HepG2 (cell line): Measurements from ENCODE around the gene CACNA1G. TPM values are rescaled to one million over a fixed set of nuclear protein-coding genes. Genes with fewer than 3 reads are reported as not detected.

Source experiments
- DPF2 ChIP-seq: sonication (generic); formaldehyde crosslinking; IDR thresholded peaks from 2 replicates; pipeline ENCODE4 v1.4.0; 2020; ENCODE audit warnings: mild to moderate bottlenecking, low read depth, missing genetic modification reagents, borderline replicate concordance
- FOSL2 ChIP-seq: sonication (generic); formaldehyde crosslinking; IDR thresholded peaks from 2 replicates; pipeline ENCODE4 v1.4.0; 2020; ENCODE audit warnings: missing genetic modification reagents
- HES4 ChIP-seq: sonication (generic); formaldehyde crosslinking; IDR thresholded peaks from 2 replicates; pipeline ENCODE4 v1.9.0; 2021; ENCODE audit warnings: mild to moderate bottlenecking, missing genetic modification reagents, borderline replicate concordance
- HNRNPL ChIP-seq: fragments of 200-400 bp; formaldehyde crosslinking; IDR thresholded peaks from 2 replicates; pipeline ENCODE4 v1.6.1; 2017; ENCODE audit warnings: mild to moderate bottlenecking, low read depth, low read length
- HOXA5 ChIP-seq: sonication (generic); formaldehyde crosslinking; IDR thresholded peaks from 2 replicates; pipeline ENCODE4 v1.4.0; 2020; ENCODE audit warnings: missing genetic modification reagents
- KDM1A ChIP-seq: IDR thresholded peaks from 2 replicates; pipeline ENCODE4 v1.6.1; 2016; ENCODE audit warnings: missing compliant biosample characterization
- KDM5A ChIP-seq: fragments of 200-600 bp; sonication (generic); IDR thresholded peaks from 2 replicates; pipeline ENCODE4 v1.7.0; 2018; ENCODE audit warnings: antibody characterized with exemption, mild to moderate bottlenecking, low read length, borderline replicate concordance
- KLF16 ChIP-seq, 2 experiments: sonication (generic) in 1 of 2; formaldehyde crosslinking in 1 of 2; IDR thresholded peaks; 2 replicates each; pipeline versions ENCODE4 v1.6.1 to v1.8.0; 2016 to 2023; ENCODE audit warnings: missing genetic modification reagents in 2 of 2, missing compliant biosample characterization in 1 of 2
- LCORL ChIP-seq, 2 experiments: fragments of 450-650 bp in 1 of 2; sonication (generic) in 1 of 2; formaldehyde crosslinking in 1 of 2; IDR thresholded peaks; 2 replicates each; pipeline versions ENCODE4 v1.5.0 to v1.6.1; 2017 to 2020; ENCODE audit warnings: antibody characterized with exemption in 1 of 2, missing genetic modification reagents in 1 of 2
- MIER2 ChIP-seq: IDR thresholded peaks from 2 replicates; pipeline ENCODE4 v1.6.1; 2016; ENCODE audit warnings: missing biosample characterization, missing genetic modification reagents
- NCOA2 ChIP-seq: sonication (generic); formaldehyde crosslinking; IDR thresholded peaks from 2 replicates; pipeline ENCODE4 v1.8.0; 2022; ENCODE audit warnings: inconsistent platforms
- NFKBIZ ChIP-seq: IDR thresholded peaks from 2 replicates; pipeline ENCODE4 v1.6.1; 2018; ENCODE audit warnings: missing genetic modification reagents, missing compliant biosample characterization
- PHF8 ChIP-seq: sonication (generic); formaldehyde crosslinking; IDR thresholded peaks from 2 replicates; pipeline ENCODE4 v1.5.0; 2020; ENCODE audit warnings: missing genetic modification reagents
- POLR2G ChIP-seq: fragments of 200-400 bp; formaldehyde crosslinking; IDR thresholded peaks from 2 replicates; pipeline ENCODE4 v1.6.1; 2018; ENCODE audit warnings: mild to moderate bottlenecking, low read depth, low read length, moderate library complexity
- SATB2 ChIP-seq: sonication (generic); formaldehyde crosslinking; IDR thresholded peaks from 2 replicates; pipeline ENCODE4 v1.5.0; 2020; ENCODE audit warnings: missing genetic modification reagents
- SIX1 ChIP-seq: sonication (generic); formaldehyde crosslinking; IDR thresholded peaks from 2 replicates; pipeline ENCODE4 v1.4.0; 2020; ENCODE audit warnings: missing genetic modification reagents, borderline replicate concordance
- THAP11 ChIP-seq: IDR thresholded peaks from 2 replicates; pipeline ENCODE4 v1.6.1; 2016; ENCODE audit warnings: missing biosample characterization, missing genetic modification reagents
- ZMYM3 ChIP-seq: sonication (generic); formaldehyde crosslinking; IDR thresholded peaks from 2 replicates; pipeline ENCODE4 v1.5.1; 2020; ENCODE audit warnings: mild to moderate bottlenecking, missing genetic modification reagents
- ZNF580 ChIP-seq: IDR thresholded peaks from 2 replicates; pipeline ENCODE4 v1.6.1; 2016; ENCODE audit warnings: low read depth, borderline replicate concordance
- ZNF788 ChIP-seq: sonication (generic); formaldehyde crosslinking; IDR thresholded peaks from 2 replicates; pipeline ENCODE4 v1.5.0; 2020; ENCODE audit warnings: mild to moderate bottlenecking, missing genetic modification reagents, borderline replicate concordance
- ZNF839 ChIP-seq: sonication (generic); formaldehyde crosslinking; IDR thresholded peaks from 2 replicates; pipeline ENCODE4 v1.4.0; 2020; ENCODE audit warnings: missing genetic modification reagents, mild to moderate bottlenecking, borderline replicate concordance
- ZSCAN21 ChIP-seq: sonication (generic); formaldehyde crosslinking; IDR thresholded peaks from 2 replicates; pipeline ENCODE4 v1.8.0; 2022; ENCODE audit warnings: mild to moderate bottlenecking, missing genetic modification reagents, moderate library complexity, borderline replicate concordance
- polyA plus RNA-seq, 8 experiments: library from polyadenylated mRNA; depleted of rRNA in 3 of 8; stranded (reverse) in 7 of 8; unstranded in 1 of 8; fragments of >200 nt; fragmentation: Illumina TruSeq in 4 of 8; extraction: Trizol in 4 of 8; gene quantifications; 2 replicates each; pipeline versions ENCODE4 v1.2.1 to v1.2.3, GENCODE V29; 2011 to 2016; ENCODE audit warnings: low read depth in 4 of 8, missing spikeins in 1 of 8, mixed read lengths in 1 of 8; ENCODE audit not compliant: insufficient read depth in 1 of 8
- total RNA-seq, 5 experiments: library from RNA; depleted of rRNA; stranded (reverse); fragments of >200 nt; fragmentation: Illumina TruSeq; extraction: Trizol; gene quantifications; 2 replicates each; pipeline ENCODE4 v1.2.3, GENCODE V29; 2016; ENCODE audit warnings: low read depth in 1 of 5
- TF ChIP-seq, protein P1 (sequence below): sonication (generic); formaldehyde crosslinking; IDR thresholded peaks from 2 replicates; pipeline ENCODE4 v1.4.0; 2020; ENCODE audit warnings: missing genetic modification reagents, borderline replicate concordance
- TF ChIP-seq, protein P2 (sequence below): sonication (generic); formaldehyde crosslinking; IDR thresholded peaks from 2 replicates; pipeline ENCODE4 v1.4.0; 2020; ENCODE audit warnings: missing genetic modification reagents
- TF ChIP-seq, protein P3 (sequence below): sonication (generic); formaldehyde crosslinking; IDR thresholded peaks from 2 replicates; pipeline ENCODE4 v1.9.0; 2022; ENCODE audit warnings: low read depth, missing genetic modification reagents

CACNA1G gene
- total and polyA plus RNA-seq, 2 of the 13 experiments (the other 11 are each of a cell fraction or from before 2014, with no cell fraction given) = 0.02 TPM; not detected in 1

GRCh38 chr17:50661795-50662391, 101.4 kb downstream of the CACNA1G start (continued):
- no peak for TF ChIP-seq HES4 (CRISPR knock-in tag)
- 0 out of 2 replicates have a peak, but pooled peaks have one; percentile 11 for TF ChIP-seq ZMYM3 (CRISPR knock-in tag)
- no peak for TF ChIP-seq KDM5A
- TF ChIP-seq SATB2 (CRISPR knock-in tag) = no peak
- TF ChIP-seq HNRNPL = 0 out of 2 replicates have a peak, but pooled peaks have one; percentile 34
- TF ChIP-seq ZSCAN21 (CRISPR knock-in tag) = no peak
- TF ChIP-seq, protein P1, sequence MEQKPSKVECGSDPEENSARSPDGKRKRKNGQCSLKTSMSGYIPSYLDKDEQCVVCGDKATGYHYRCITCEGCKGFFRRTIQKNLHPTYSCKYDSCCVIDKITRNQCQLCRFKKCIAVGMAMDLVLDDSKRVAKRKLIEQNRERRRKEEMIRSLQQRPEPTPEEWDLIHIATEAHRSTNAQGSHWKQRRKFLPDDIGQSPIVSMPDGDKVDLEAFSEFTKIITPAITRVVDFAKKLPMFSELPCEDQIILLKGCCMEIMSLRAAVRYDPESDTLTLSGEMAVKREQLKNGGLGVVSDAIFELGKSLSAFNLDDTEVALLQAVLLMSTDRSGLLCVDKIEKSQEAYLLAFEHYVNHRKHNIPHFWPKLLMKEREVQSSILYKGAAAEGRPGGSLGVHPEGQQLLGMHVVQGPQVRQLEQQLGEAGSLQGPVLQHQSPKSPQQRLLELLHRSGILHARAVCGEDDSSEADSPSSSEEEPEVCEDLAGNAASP (CRISPR knock-in tag) = peak; percentile 46; the same call in 1 of the 2 replicates
- TF ChIP-seq ZNF788 = peak; percentile 33; the same call in 1 of the 2 replicates
- no peak for TF ChIP-seq MIER2 (CRISPR knock-in tag)
- TF ChIP-seq POLR2G = peak; percentile 62
- TF ChIP-seq ZNF580 (CRISPR knock-in tag) = peak; percentile 80; the same call in 1 of the 2 replicates
- peak; percentile 50; the same call in 1 of the 2 replicates for TF ChIP-seq DPF2 (CRISPR knock-in tag)
- 0 out of 2 replicates have a peak, but pooled peaks have one; percentile 30 for TF ChIP-seq LCORL (IDR thresholded peaks at IDR 0.05)
- TF ChIP-seq LCORL (CRISPR knock-in tag; IDR thresholded peaks at IDR 0.05) = peak; percentile 94
- TF ChIP-seq PHF8 = 0 out of 2 replicates have a peak, but pooled peaks have one; percentile 21
- peak in 1 of 2 experiments; percentile 69; a peak in 2 of 4 replicates for TF ChIP-seq KLF16 (CRISPR knock-in tag; IDR thresholded peaks at IDR 0.05)
- TF ChIP-seq, protein P2, sequence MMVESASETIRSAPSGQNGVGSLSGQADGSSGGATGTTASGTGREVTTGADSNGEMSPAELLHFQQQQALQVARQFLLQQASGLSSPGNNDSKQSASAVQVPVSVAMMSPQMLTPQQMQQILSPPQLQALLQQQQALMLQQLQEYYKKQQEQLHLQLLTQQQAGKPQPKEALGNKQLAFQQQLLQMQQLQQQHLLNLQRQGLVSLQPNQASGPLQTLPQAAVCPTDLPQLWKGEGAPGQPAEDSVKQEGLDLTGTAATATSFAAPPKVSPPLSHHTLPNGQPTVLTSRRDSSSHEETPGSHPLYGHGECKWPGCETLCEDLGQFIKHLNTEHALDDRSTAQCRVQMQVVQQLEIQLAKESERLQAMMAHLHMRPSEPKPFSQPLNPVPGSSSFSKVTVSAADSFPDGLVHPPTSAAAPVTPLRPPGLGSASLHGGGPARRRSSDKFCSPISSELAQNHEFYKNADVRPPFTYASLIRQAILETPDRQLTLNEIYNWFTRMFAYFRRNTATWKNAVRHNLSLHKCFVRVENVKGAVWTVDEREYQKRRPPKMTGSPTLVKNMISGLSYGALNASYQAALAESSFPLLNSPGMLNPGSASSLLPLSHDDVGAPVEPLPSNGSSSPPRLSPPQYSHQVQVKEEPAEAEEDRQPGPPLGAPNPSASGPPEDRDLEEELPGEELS = peak; percentile 68
- peak; percentile 41; the same call in 1 of the 2 replicates for TF ChIP-seq NFKBIZ
- TF ChIP-seq FOSL2 (CRISPR knock-in tag) = peak; percentile 93
- TF ChIP-seq SIX1 (CRISPR knock-in tag) = peak; percentile 45; the same call in 1 of the 2 replicates
- peak; percentile 68 for TF ChIP-seq THAP11 (CRISPR knock-in tag)
- 0 out of 2 replicates have a peak, but pooled peaks have one; percentile 25 for TF ChIP-seq HOXA5 (CRISPR knock-in tag)
- TF ChIP-seq NCOA2 (CRISPR knock-in tag) = peak; percentile 79
- peak; percentile 83; the same call in 1 of the 2 replicates for TF ChIP-seq ZNF839
- TF ChIP-seq, protein P3, sequence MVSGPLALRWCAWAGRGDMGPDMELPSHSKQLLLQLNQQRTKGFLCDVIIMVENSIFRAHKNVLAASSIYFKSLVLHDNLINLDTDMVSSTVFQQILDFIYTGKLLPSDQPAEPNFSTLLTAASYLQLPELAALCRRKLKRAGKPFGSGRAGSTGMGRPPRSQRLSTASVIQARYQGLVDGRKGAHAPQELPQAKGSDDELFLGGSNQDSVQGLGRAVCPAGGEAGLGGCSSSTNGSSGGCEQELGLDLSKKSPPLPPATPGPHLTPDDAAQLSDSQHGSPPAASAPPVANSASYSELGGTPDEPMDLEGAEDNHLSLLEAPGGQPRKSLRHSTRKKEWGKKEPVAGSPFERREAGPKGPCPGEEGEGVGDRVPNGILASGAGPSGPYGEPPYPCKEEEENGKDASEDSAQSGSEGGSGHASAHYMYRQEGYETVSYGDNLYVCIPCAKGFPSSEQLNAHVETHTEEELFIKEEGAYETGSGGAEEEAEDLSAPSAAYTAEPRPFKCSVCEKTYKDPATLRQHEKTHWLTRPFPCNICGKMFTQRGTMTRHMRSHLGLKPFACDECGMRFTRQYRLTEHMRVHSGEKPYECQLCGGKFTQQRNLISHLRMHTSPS (CRISPR knock-in tag) = peak; percentile 76
- no peak; the same call in 1 of the 2 replicates for TF ChIP-seq KDM1A (CRISPR knock-in tag)
